DOHH2 (cell line): ENCODE data around the gene SMIM12.

Source experiments
- EZH2phosphoT487 ChIP-seq: fragments of 200-600 bp; sonication (generic); IDR thresholded peaks from 2 replicates; pipeline ENCODE4 v1.6.1; 2017; ENCODE audit warnings: borderline replicate concordance, mild to moderate bottlenecking, antibody characterized with exemption, low read length, moderate library complexity, mixed read lengths
- TF ChIP-seq, protein P1 (sequence below): fragments of 200-600 bp; sonication (generic); IDR thresholded peaks from one replicate; pipeline ENCODE4 v1.5.1; 2014; ENCODE audit warnings: antibody characterized with exemption, mild to moderate bottlenecking, low read depth, low read length; ENCODE audit not compliant: poor library complexity, severe bottlenecking

GRCh38 chr1:34869760-34870159, 10.2 kb upstream of the SMIM12 start:
- TF ChIP-seq, protein P1, sequence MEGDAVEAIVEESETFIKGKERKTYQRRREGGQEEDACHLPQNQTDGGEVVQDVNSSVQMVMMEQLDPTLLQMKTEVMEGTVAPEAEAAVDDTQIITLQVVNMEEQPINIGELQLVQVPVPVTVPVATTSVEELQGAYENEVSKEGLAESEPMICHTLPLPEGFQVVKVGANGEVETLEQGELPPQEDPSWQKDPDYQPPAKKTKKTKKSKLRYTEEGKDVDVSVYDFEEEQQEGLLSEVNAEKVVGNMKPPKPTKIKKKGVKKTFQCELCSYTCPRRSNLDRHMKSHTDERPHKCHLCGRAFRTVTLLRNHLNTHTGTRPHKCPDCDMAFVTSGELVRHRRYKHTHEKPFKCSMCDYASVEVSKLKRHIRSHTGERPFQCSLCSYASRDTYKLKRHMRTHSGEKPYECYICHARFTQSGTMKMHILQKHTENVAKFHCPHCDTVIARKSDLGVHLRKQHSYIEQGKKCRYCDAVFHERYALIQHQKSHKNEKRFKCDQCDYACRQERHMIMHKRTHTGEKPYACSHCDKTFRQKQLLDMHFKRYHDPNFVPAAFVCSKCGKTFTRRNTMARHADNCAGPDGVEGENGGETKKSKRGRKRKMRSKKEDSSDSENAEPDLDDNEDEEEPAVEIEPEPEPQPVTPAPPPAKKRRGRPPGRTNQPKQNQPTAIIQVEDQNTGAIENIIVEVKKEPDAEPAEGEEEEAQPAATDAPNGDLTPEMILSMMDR, result no peak
- TF ChIP-seq EZH2phosphoT487, result no peak
